GM18858 (cell line): ENCODE measurements around the gene ATP2C1.
A peak's percentile ranks its signal among the peaks of the same experiment; 100 is the strongest.

Source experiments
- ATAC-seq: cut with Tn5 transposase; IDR thresholded peaks from one replicate; pipeline ENCODE4 v1.9.1; 2021; ENCODE audit not compliant: unreplicated experiment

The ATP2C1 gene

DNA sequence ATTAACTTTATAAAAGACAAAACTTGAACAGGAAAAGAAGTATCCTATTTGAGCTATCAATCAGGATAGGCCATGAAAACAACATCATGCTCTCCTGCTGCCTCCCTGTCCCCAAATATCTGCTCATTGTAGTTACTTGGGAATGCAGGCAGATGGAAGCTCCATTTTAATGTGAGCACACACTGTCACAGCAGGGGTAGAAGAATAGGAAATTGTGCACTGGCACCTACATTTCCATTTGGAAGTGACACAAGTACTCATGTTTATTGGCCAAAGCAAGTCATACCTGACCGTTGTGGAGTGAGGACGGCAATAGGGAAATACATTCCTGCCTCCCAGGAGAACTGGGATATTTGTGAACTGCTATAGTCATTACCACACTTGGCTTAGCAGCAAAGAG, 80.3 kb downstream of the ATP2C1 start:
- ATAC-seq = no peak

- no peak for ATAC-seq
Measured at GRCh38 chr3:130975251-130975650, 81.4 kb downstream of the ATP2C1 start.

DNA sequence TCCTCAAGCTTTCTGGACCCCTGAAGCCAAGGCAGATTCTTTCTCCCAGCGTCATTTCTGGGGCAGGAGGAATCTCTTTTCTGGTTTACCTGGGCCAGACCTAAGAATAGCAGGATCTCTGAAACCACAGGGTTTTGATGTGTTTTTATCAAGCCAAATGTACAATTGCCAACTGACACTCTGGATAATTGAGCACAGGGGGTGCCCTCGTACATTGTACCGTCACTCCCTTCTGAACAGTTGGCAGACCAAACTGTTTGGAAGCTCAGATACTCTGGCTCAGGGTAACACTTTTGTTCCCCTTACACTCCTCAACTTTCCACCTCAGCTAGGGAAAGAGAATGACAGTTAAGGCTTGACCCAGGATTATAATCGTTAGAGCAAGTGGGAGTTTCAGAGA, 82.8 kb downstream of the ATP2C1 start:
- ATAC-seq = no peak

GRCh38 chr3:130979117-130979516, 85.2 kb downstream of the ATP2C1 start:
- ATAC-seq = no peak

DNA sequence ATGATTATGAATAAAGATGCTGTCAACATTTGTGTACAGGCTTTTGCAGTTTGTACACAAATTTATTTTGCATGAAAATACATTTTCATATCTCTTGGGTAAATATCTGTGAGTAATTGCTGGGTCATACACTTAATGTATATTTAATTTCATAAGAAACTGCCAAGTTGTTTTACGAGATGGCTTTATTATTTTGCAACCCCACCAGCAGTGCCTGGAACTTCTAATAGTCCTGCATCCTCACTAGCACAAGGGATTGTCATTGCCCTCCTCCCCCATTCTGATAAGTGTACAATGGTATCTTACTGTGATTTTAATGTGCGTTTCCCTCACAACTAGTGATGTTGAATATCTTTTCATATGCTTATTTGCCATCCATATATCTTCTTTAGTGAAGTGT, 87.6 kb downstream of the ATP2C1 start:
- ATAC-seq = no peak

DNA sequence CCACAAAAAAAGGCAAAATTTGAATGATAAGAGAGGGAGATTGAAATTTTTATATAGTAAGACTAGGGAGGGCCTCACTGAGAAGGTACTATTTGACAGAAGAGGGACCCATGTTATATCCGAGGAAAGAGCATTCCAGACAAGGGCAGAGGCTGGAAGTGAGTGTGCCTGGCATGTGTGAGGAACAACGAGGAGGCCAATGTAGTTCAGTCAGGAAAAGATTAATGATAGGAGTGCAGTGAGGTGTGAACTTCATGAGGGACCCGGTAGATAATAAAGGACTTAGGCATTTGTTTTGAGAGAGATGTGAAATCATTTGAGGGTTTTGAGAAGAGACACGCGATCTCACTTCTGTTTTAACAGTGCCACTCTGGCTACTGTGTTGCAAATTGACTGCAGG, 96.4 kb downstream of the ATP2C1 start:
- no peak for ATAC-seq

- no peak for ATAC-seq
Measured at GRCh38 chr3:130991126-130991525, 97.2 kb downstream of the ATP2C1 start.

DNA sequence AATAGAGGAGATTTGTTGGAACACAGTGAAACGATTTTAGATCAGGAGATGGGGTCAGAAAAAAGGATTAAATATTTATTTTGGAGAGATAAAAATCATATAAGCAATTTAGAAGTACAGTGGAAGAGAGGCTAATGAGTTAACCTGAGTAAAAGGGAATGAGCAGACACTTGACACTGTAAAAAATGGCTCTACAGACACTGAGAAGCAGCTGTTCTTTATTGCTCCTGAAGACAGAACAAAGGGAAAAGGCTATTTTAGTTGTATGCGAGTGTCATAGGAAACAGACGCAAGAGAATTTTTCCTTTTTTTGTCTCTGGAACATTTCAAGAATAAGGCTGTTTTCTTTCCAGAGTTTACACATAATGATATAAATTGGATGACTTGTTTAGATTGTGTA, 98.5 kb downstream of the ATP2C1 start:
- ATAC-seq = no peak

- ATAC-seq = no peak
Measured at GRCh38 chr3:130997289-130997688, 103.4 kb downstream of the ATP2C1 start.

- no peak for ATAC-seq
Measured at GRCh38 chr3:131001071-131001470, 107.2 kb downstream of the ATP2C1 start.

- no peak for ATAC-seq
Measured at GRCh38 chr3:131004603-131005002, 110.7 kb downstream of the ATP2C1 start.

DNA sequence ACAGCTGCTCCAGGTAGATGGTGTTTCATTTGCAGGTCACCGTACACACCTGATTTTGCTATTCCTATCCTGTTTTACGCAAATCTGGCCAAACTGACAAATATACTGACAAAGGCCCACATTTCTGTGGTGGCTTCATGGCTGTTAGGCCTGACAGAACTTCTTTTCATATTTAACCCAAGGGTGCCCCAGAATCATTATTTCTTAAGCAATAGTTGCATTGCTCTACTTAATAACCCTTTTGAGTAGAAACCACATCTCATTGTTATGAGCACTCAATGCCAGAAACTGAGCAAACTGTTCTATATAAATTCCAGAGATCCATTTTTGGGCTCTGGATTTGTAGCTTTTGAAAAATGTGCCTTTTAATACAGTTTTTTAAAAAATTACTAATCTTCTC, 113.4 kb downstream of the ATP2C1 start:
- ATAC-seq = no peak

- no peak for ATAC-seq
Measured at GRCh38 chr3:131007782-131008181, 113.9 kb downstream of the ATP2C1 start.

GRCh38 chr3:131008326-131008725, 114.4 kb downstream of the ATP2C1 start:
- ATAC-seq = no peak

- ATAC-seq = no peak
Measured at GRCh38 chr3:131009698-131010097, 115.8 kb downstream of the ATP2C1 start.

GRCh38 chr3:131018970-131019369, 125.1 kb downstream of the ATP2C1 start:
- no peak for ATAC-seq

DNA sequence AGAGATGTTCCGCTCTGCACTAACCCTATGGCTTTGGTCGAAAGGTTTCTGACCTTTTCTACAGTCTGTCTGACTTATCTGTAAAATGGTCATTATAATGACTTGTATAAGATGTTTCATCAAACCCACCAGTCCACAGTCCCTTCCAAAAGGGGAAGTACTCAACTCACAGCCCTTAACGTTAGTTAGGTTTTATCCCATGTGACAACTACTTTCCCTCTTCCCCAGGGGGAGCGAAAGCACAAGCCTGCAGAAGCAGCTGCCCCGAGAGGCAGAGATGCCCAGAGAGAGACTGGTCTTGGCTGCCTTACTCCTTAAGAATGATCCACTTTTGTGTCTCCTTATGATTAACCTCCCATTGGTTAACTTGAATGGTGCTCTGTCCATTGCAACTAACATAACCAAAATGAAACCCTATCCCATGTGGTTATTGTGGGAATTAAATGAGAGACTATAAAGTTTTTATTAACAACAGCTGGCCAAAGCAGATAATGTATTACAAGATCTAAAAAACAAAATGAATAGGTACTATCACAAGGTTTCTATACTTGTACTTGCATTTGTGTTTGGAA, 126.3 kb downstream of the ATP2C1 start:
- no peak for ATAC-seq

- ATAC-seq = no peak
Measured at GRCh38 chr3:131025539-131025938, 131.7 kb downstream of the ATP2C1 start.

DNA sequence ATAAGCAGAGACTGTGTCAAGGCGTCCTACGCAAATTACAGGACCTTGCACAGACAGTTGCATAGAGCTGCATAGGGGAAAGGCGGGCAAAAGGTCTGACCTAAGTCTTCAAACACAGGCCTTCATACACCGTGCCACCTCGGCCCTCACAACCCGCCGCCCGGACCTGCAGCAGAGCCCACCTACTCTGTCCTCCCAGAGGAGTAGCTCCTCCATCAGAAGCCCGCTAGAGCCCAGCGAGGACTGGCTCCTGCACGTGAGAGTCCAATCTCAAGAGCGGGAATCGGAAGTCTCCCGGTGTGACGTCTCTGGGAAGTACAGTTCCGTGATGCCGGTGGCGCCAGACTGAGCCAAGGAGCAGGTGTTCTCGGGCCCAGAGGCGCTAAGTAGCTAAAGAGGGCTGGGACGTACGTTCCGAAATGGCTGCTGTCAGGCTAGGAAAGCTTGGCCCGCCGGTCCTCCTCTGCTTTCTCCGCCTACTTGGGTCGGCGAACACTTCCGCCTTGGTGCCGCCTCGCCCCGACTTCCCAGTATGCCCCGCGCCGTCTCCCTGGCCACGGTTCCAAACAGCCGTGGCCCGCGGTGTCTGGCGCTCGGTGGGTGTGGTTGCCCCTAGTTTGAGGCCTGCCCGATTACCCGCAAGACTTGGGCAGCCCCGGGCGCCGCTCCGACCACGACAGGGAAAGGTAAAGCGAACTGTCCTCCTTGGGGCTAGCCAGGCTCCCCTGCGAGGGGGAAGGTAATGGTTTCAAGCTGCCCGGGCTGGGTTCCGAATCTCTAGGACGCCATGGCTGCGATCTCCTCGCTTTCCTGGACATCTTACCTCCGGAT, 132.7 kb downstream of the ATP2C1 start, which contains the start of the genes ASTE1 and NEK11:
Gene ASTE1, minus strand, starts transcription at position 505 of the 831 bp plus-strand sequence. CDS start 1,519 bp downstream, outside the sequence.
Gene NEK11, plus strand, starts transcription at position 557 of the 831 bp plus-strand sequence. CDS start 2,832 bp downstream, outside the sequence.
- peak; percentile 90 for ATAC-seq

- no peak for ATAC-seq
Measured at GRCh38 chr3:131028844-131029243, 135.0 kb downstream of the ATP2C1 start.

- ATAC-seq = no peak
Measured at GRCh38 chr3:131031660-131032059, 137.8 kb downstream of the ATP2C1 start.

DNA sequence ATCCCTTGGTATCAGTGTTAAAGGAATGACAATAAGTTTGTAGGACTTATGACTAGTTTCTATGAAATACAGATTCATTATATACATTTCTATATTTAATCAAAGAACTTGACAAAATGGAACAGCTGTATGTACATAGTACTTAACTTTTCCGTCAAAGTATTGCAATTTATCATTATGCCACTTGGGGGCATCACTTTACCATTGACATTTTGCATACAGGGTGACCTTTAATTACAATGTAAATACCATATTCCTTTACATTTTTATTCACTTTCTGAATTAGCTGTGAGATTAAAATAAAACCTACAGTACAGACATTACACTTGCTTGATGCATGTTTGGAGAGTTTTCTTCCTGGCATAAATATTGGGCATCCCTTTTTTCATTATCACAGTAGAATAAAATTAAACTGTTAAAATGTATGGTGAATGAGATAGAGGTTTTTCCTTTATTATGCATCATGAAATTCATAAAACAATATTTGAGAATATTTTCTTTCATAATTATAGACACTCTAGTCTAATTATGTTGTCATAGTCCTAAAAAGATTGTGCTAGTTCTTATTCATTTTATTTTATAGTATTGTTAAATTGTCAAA, 139.7 kb downstream of the ATP2C1 start:
- ATAC-seq = peak; percentile 87
